GM19240 (cell line): ENCODE measurements around the gene MOB3B.
"Not testable (repeated sequence)": the region's sequence is repeated elsewhere in the genome, so short reads cannot be mapped to it uniquely, and the experiment has no call there.

ENCODE experiments used
- DNase-seq: peaks from one replicate; pipeline ENCODE4 v3.0.0; 2011; ENCODE audit warnings: low spot score; ENCODE audit not compliant: insufficient read length

MOB3B gene

GRCh38 chr9:27448356-27448755 is 81.3 kb downstream of the MOB3B start:
- DNase-seq = not testable (repeated sequence)

GRCh38 chr9:27447031-27447683 is 82.5 kb downstream of the MOB3B start:
- no peak for DNase-seq

- no peak for DNase-seq
These were observed 83.9 kb downstream of the MOB3B start for GRCh38 chr9:27445688-27446087.

- DNase-seq = no peak
These were observed 84.5 kb downstream of the MOB3B start for GRCh38 chr9:27445057-27445595.

GRCh38 chr9:27442464-27442863 is 87.2 kb downstream of the MOB3B start:
- no peak for DNase-seq

GRCh38 chr9:27441741-27442070 is 87.9 kb downstream of the MOB3B start:
- no peak for DNase-seq

- DNase-seq = no peak
These were observed 88.5 kb downstream of the MOB3B start for GRCh38 chr9:27440888-27441740.

- DNase-seq = no peak
These were observed 91.1 kb downstream of the MOB3B start for GRCh38 chr9:27438522-27438921.

- no peak for DNase-seq
These were observed 91.8 kb downstream of the MOB3B start for GRCh38 chr9:27437652-27438373.

- no peak for DNase-seq
These were observed 93.4 kb downstream of the MOB3B start for GRCh38 chr9:27436234-27436633.

- no peak for DNase-seq
These were observed 95.8 kb downstream of the MOB3B start for GRCh38 chr9:27433631-27434325.

GRCh38 chr9:27432308-27432707 is 97.3 kb downstream of the MOB3B start:
- DNase-seq = no peak

- DNase-seq = no peak
These were observed 98.0 kb downstream of the MOB3B start for GRCh38 chr9:27431543-27432147.

- DNase-seq = no peak
These were observed 98.7 kb downstream of the MOB3B start for GRCh38 chr9:27430750-27431535.

- DNase-seq = no peak
These were observed 99.7 kb downstream of the MOB3B start for GRCh38 chr9:27429917-27430316.

GRCh38 chr9:27429436-27429835 is 100.2 kb downstream of the MOB3B start:
- DNase-seq = no peak

- no peak for DNase-seq
These were observed 101.1 kb downstream of the MOB3B start for GRCh38 chr9:27428551-27428950.

GRCh38 chr9:27427272-27427643 is 102.4 kb downstream of the MOB3B start:
- DNase-seq = no peak

- no peak for DNase-seq
These were observed 102.9 kb downstream of the MOB3B start for GRCh38 chr9:27426511-27427271.
